ENCODE data around the gene HASPIN.

DNA sequence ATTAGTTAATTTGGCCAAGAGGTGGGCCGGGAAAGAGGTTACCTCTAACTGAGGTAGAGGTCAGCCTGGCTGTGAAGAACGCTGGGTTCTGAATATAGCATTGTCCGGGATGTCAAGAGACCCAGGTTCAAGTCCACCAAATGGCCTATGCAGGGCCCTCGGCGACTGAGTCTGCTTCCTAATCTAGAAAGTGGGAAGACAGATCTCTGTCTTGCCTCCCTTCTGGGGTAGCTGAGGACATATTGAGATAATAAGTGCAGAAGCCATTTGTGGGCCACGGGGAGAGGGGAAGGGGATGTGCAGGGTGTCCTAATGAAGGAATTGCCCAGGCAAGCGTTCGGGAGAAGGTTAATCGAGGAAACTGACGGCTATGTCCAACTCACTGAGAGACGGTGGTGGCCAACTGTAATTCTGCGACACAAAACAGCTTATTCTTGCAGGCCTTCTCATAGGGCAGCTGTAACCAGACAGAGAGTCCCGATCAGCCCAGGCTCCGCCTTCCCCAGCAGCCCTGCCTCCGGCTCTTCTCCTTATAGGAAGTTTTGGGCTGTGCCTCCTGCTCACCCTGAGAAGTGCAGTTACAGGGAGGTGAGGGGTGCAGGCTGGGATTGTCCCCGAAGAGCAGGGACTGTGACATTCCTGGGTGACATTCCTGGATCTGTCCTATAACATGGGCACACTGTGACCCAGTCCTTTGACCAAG is 15.9 kb downstream of the HASPIN start:
- no peak for TF ChIP-seq EZH2 (IDR thresholded peaks at IDR 0.05; ENCODE audit: borderline replicate concordance, low read depth, low read length, severe bottlenecking)
- TF ChIP-seq, protein P1, sequence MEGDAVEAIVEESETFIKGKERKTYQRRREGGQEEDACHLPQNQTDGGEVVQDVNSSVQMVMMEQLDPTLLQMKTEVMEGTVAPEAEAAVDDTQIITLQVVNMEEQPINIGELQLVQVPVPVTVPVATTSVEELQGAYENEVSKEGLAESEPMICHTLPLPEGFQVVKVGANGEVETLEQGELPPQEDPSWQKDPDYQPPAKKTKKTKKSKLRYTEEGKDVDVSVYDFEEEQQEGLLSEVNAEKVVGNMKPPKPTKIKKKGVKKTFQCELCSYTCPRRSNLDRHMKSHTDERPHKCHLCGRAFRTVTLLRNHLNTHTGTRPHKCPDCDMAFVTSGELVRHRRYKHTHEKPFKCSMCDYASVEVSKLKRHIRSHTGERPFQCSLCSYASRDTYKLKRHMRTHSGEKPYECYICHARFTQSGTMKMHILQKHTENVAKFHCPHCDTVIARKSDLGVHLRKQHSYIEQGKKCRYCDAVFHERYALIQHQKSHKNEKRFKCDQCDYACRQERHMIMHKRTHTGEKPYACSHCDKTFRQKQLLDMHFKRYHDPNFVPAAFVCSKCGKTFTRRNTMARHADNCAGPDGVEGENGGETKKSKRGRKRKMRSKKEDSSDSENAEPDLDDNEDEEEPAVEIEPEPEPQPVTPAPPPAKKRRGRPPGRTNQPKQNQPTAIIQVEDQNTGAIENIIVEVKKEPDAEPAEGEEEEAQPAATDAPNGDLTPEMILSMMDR (IDR thresholded peaks at IDR 0.05; ENCODE audit: borderline replicate concordance, extremely low read depth, low read length, poor library complexity, severe bottlenecking) = no peak
